Stomach (tissue), 4 donors: Measurements from ENCODE around the gene PRICKLE1.

ENCODE experiments used
- CTCF ChIP-seq, 7 experiments: fragments of 450-650 bp in 4 of 7; fragments of 200-600 bp in 3 of 7; sonication (generic) in 3 of 7; IDR thresholded peaks; one replicate each; pipeline ENCODE4 v1.5.1; 2016 to 2019; ENCODE audit warnings: antibody characterized with exemption in 7 of 7, control low read depth in 2 of 7, mild to moderate bottlenecking in 1 of 7
- POLR2A ChIP-seq, 4 donors: fragments of 450-650 bp; IDR thresholded peaks; one replicate each; pipeline ENCODE4 v1.6.1; 2016; ENCODE audit warnings: antibody characterized with exemption in 4 of 4, control low read depth in 2 of 4, mild to moderate bottlenecking in 1 of 4, moderate library complexity in 1 of 4

- TF ChIP-seq CTCF (IDR thresholded peaks at IDR 0.05) = no peak
- no peak for TF ChIP-seq POLR2A (IDR thresholded peaks at IDR 0.05)
Measured at GRCh38 chr12:42560977-42561376, 28.6 kb downstream of the PRICKLE1 start.
